DMS53 treated with DMSO at 0.1 percent for 48 hours (cell line): ENCODE measurements around the gene SEMA4B.
"Not testable (repeated sequence)": the region's sequence is repeated elsewhere in the genome, so short reads cannot be mapped to it uniquely, and the experiment has no call there.

Experiments
- DNase-seq: peaks from one replicate; lab custom pipeline; 2025; ENCODE audit not compliant: unreplicated experiment; lab: John Stamatoyannopoulos, UW

SEMA4B gene

GRCh38 chr15:90181776-90182175, 19.4 kb upstream of the SEMA4B start:
- DNase-seq = no peak

DNA sequence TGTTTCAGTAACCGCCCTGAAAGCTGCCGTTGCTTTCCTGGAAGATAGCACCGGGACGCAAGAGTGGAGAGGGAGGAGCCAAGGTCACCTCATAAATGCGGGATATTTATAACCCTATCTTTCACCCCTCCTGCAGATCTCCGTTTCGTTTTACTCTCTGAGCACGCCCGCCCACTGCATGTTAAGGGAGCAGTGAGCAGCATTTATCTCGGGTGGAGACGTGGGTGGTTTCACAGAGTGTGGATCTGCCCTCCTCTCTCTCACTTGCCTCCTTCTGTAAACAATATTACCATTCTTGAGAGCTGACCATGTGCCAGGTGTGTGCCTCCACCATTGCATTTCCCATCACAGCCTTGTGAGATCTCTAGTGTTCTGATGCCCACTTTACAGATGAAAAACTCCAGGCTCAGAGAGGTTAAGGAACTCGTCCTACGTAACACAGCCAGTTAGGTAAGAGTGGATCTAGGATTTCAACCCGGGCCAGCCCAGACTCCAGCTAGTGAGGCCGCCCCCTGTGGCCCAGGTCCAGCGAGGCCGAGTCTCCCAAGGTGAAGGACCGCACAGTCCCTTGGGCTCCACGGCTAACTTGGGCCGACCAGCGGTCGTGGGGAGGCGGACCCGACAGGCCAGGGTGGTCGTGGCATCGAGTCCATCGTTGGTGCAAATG, 16.9 kb upstream of the SEMA4B start:
- DNase-seq = peak; percentile 71

DNA sequence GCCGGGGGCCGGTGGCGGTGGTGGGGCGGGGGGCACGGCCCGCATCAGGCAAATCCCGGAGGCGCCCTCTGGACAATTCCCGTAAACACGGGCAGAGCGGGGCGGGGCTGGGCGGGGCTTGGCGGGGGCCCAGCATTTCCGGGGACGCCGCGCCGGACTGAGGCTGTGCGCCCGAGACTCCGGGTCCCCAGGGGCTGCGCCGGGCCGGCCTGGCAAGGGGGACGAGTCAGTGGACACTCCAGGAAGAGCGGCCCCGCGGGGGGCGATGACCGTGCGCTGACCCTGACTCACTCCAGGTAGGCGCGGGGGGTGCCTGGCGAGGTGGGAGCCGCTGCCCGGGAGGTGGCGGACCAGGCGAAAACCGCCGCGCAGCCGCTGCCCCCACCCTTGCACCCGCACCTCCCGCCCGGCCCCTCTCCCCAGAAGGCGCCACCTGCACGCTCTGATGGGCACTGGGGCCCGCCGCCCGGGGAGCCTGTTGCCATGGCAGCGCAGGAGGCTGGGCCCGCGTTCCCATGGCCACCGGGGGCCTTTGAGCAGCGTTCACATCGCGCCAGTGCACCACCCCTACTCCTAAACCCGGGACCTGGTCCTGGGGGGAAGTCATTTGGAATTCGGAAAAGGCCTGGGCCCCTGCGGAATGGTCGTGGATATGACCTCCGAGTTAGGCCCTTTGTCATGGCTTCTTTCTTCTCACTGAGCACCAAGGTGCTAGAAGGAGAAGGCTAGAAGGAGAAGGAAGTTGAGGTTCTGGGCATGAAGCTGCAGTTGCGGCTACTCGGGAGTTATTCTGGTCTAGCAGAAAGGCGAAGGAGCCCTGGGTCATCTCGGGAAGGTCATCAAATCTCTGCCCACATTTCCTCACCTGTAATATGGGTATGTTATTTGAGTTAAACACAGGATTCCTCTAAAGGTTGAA, 16.1 kb upstream of the SEMA4B start:
- DNase-seq = peak; percentile 39

- no peak for DNase-seq
Measured at GRCh38 chr15:90187257-90187868, 13.8 kb upstream of the SEMA4B start.

GRCh38 chr15:90188065-90188464, 13.1 kb upstream of the SEMA4B start:
- DNase-seq = not testable (repeated sequence)

DNA sequence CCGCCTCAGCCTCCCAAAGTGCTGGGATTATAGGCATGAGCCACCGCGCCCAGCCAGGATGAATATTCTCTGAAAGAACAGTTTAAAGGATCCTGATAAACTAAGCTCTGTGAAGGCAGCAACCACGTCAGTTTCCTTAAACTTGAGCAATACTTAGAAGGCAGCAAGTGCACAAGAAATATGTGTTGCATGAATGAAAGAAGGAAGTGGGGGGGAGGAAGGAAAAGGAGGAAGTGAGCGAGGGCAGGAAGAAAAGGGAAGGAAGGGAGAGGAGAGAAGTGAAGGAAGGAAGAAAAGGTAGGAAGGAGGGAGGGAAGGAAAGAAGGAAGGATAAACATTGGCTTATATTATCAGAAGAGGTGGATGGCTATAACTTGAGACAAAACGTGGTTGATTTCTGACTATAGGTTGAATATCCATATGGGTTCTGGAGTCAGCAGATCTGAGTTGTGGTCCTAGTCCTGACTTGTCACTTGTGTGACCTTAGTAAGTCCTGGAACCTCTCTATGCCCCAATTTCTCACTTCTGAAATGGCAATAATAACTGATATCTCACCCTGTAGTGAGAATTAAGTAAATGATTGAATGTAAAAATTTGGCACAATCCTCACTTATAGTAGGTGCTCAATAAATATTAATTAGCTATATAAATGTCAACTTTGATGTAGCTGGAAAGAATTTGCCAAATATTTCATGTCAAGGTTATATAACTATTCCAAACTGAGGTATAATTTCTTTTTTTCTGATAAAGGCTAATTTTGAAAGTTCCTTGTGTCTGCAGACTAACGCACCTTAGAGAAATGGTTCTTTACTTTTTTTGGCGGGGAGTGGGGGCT, 12.0 kb upstream of the SEMA4B start:
- no peak for DNase-seq

GRCh38 chr15:90189781-90190467, 11.2 kb upstream of the SEMA4B start:
- DNase-seq = no peak

DNA sequence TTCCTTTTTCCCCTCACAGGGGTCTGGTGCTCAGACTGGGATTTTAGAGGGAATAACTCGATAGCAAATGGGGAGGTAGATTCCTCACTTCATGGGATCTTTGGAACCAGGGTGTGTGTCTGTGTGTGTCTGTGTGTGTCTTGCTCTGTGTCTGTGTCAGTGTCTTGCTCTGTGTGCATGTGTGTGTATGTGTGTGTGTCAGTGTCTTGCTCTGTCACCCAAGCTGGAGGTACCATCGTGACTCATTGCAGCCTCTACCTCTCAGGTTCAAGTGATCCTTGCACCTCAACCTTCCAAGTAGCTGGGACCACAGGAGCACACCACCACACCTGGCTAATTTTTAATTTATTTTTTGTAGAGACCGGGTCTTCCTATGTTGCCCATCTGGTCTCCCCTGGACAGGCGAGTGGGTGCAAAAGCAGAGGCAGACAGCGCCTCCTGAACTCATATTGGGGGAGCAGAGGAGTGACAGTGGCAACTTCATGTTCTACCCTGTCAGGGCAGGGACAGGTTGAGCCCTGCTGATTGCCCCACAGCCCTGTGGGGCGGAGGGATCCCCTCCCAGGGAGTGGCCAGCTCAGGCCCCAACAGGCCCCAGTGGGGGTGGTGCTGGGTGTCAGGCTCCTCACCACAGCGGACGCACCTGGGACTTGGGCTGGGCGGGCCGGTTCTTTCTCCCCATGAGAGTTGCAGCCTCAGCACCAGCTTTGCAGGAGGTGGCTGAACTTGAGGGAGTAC, 10.4 kb upstream of the SEMA4B start:
- DNase-seq = no peak

GRCh38 chr15:90191344-90191687, 9.8 kb upstream of the SEMA4B start:
- peak; percentile 4 for DNase-seq

GRCh38 chr15:90191794-90192509, 9.2 kb upstream of the SEMA4B start:
- peak; percentile 26 for DNase-seq

GRCh38 chr15:90192961-90193786, 8.0 kb upstream of the SEMA4B start:
- no peak for DNase-seq

GRCh38 chr15:90194655-90195054, 6.5 kb upstream of the SEMA4B start:
- DNase-seq = no peak

GRCh38 chr15:90200534-90201129, 498 bp upstream of the SEMA4B start:
- DNase-seq = no peak

DNA sequence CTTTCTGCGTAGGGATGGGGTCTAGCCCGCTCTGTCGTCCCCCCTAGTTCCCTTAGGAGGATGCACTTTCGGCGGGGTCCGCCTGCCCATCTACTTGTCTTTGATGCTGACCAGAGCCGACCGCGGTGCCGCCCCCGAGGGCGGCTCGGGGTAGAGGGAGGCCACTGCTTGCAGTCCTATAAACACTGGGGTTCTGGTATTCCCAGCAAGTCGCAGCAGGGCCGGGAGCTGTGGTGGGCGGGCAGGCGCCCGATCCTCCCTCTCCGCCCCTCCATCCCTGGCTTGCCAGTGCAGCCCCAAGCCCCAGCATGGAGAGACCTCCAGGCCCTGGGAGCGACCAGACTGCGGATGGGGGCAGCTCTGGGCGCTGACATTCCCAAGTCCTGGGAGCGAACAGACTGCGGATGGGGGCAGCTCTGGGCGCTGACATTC, 830 bp downstream of the SEMA4B start:
- no peak for DNase-seq

DNA sequence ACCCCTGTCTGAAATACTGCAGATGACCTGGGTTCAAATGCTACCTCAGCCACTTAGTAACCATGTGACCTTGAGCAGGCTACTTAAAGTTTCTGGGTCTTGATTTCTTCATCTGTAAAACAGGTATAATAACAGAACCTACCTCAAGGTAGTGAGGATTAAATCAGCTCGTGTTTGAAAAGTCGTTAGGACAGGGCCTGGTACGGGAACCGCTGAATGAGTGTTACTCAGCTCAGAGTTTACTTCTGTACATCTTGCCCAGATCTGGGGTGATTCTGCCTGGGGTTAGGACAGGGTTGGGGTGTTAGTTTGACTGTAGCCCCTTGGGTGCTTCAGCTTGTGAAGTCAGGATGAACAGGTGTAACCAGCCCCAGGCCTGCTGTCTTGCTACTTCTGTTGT, 1.8 kb downstream of the SEMA4B start:
- DNase-seq = no peak

GRCh38 chr15:90203473-90203872, 2.3 kb downstream of the SEMA4B start:
- no peak for DNase-seq

GRCh38 chr15:90203922-90204321, 2.8 kb downstream of the SEMA4B start:
- no peak for DNase-seq
